GM19035 (cell line): ENCODE data around the gene FBXL7.

ENCODE experiments used
- ATAC-seq: cut with Tn5 transposase; IDR thresholded peaks from one replicate; pipeline ENCODE4 v1.9.1; 2021; ENCODE audit not compliant: unreplicated experiment

Gene FBXL7

GRCh38 chr5:15610216-15610615 is 110.2 kb downstream of the FBXL7 start:
- ATAC-seq = no peak

GRCh38 chr5:15611008-15611407 is 111.0 kb downstream of the FBXL7 start:
- ATAC-seq = no peak

- ATAC-seq = no peak
These were observed 113.1 kb downstream of the FBXL7 start for GRCh38 chr5:15612915-15613635.

- ATAC-seq = no peak
These were observed 114.7 kb downstream of the FBXL7 start for GRCh38 chr5:15614679-15615078.

- no peak for ATAC-seq
These were observed 115.9 kb downstream of the FBXL7 start for GRCh38 chr5:15615859-15616258.

GRCh38 chr5:15618938-15619337 is 119.0 kb downstream of the FBXL7 start:
- ATAC-seq = no peak

- no peak for ATAC-seq
These were observed 120.5 kb downstream of the FBXL7 start for GRCh38 chr5:15620501-15620900.

- ATAC-seq = no peak
These were observed 121.1 kb downstream of the FBXL7 start for GRCh38 chr5:15621094-15621493.

- ATAC-seq = no peak
These were observed 123.8 kb downstream of the FBXL7 start for GRCh38 chr5:15623794-15624193.

- no peak for ATAC-seq
These were observed 127.1 kb downstream of the FBXL7 start for GRCh38 chr5:15627109-15627508.

GRCh38 chr5:15627647-15628046 is 127.7 kb downstream of the FBXL7 start:
- no peak for ATAC-seq

- no peak for ATAC-seq
These were observed 130.5 kb downstream of the FBXL7 start for GRCh38 chr5:15630441-15630840.

GRCh38 chr5:15634591-15635288 is 134.8 kb downstream of the FBXL7 start:
- no peak for ATAC-seq

- no peak for ATAC-seq
These were observed 135.3 kb downstream of the FBXL7 start for GRCh38 chr5:15635289-15635616.

- no peak for ATAC-seq
These were observed 137.4 kb downstream of the FBXL7 start for GRCh38 chr5:15637345-15637744.

GRCh38 chr5:15637886-15638285 is 137.9 kb downstream of the FBXL7 start:
- ATAC-seq = no peak

- no peak for ATAC-seq
These were observed 138.3 kb downstream of the FBXL7 start for GRCh38 chr5:15638296-15638695.

- no peak for ATAC-seq
These were observed 139.3 kb downstream of the FBXL7 start for GRCh38 chr5:15639288-15639687.

GRCh38 chr5:15640116-15640515 is 140.1 kb downstream of the FBXL7 start:
- no peak for ATAC-seq

GRCh38 chr5:15643731-15644130 is 143.8 kb downstream of the FBXL7 start:
- ATAC-seq = no peak

- no peak for ATAC-seq
These were observed 145.6 kb downstream of the FBXL7 start for GRCh38 chr5:15645381-15646160.

GRCh38 chr5:15646371-15646770 is 146.4 kb downstream of the FBXL7 start:
- no peak for ATAC-seq
